H1 (cell line): ENCODE data around the gene TRIM9. TPM values are rescaled to one million over a fixed set of nuclear protein-coding genes. Genes with fewer than 3 reads are reported as not detected.

Experiments used
- CTBP2 ChIP-seq: IDR thresholded peaks from 2 replicates; pipeline ENCODE4 v1.7.0; 2011; ENCODE audit warnings: borderline replicate concordance, mild to moderate bottlenecking, moderate library complexity, mixed read lengths, low read length; ENCODE audit not compliant: insufficient read depth, insufficient read length
- CTCF ChIP-seq, 3 experiments: IDR thresholded peaks; 1 replicate in 2 of 3; 2 replicates in 1 of 3; pipeline versions ENCODE4 v1.5.1 to v1.6.1; 2011; ENCODE audit warnings: low read length in 3 of 3, mild to moderate bottlenecking in 3 of 3, inconsistent platforms in 2 of 3, low read depth in 1 of 3, moderate library complexity in 1 of 3; ENCODE audit not compliant: insufficient read depth in 1 of 3; ENCODE audit errors: control extremely low read depth in 1 of 3
- E2F6 ChIP-seq: IDR thresholded peaks from 2 replicates; pipeline ENCODE4 v1.6.1; 2012; ENCODE audit warnings: inconsistent platforms
- MAX ChIP-seq: IDR thresholded peaks from 2 replicates; pipeline ENCODE4 v1.6.1; 2012; ENCODE audit warnings: inconsistent platforms
- SUZ12 ChIP-seq: fragments of 200-600 bp; sonication (generic); IDR thresholded peaks from 2 replicates; pipeline ENCODE4 v1.6.1; 2012; ENCODE audit warnings: mild to moderate bottlenecking, inconsistent platforms, low read length, moderate library complexity, mixed read lengths
- TEAD4 ChIP-seq: IDR thresholded peaks from 2 replicates; pipeline ENCODE4 v1.6.1; 2012; ENCODE audit warnings: low read depth, low read length, inconsistent platforms, mixed read lengths
- USF2 ChIP-seq: IDR thresholded peaks from 2 replicates; pipeline ENCODE4 v1.6.1; 2011; ENCODE audit warnings: low read length, improper control_type of control experiment
- polyA plus RNA-seq, 7 experiments: library from polyadenylated mRNA; depleted of rRNA in 3 of 7; stranded (reverse) in 5 of 7; unstranded in 2 of 7; fragments of >200 nt in 5 of 7; fragments of 200-250 nt in 2 of 7; gene quantifications; 1 replicate in 5 of 7; 2 replicates in 1 of 7; 4 replicates in 1 of 7; pipeline versions ENCODE4 v1.2.1 to v1.2.3, GENCODE V29; 2011 to 2013; ENCODE audit warnings: missing spikeins in 2 of 7, mixed read lengths in 2 of 7
- total RNA-seq: library from RNA; stranded (reverse); fragmentation: NEBNext Ultra II Directional; extraction: Animal tissue kit (Norgen Biotek cat#: 25700); gene quantifications from 2 replicates; pipeline ENCODE4 v1.2.1, GENCODE V29; 2021

TRIM9 gene
- total and polyA plus RNA-seq, 2 of the 8 experiments (the other 6 are each of a cell fraction or from before 2014, with no cell fraction given), result 2.7 to 5.4 TPM

GRCh38 chr14:51093371-51094281 is 1.3 kb downstream of the TRIM9 start (continued):
- TF ChIP-seq MAX (peak; percentile 97), USF2 (0 out of 2 replicates have a peak, but pooled peaks have one; percentile 8), E2F6 (peak; percentile 92), SUZ12 (peak; percentile 80), CTBP2 (peak; percentile 75), CTCF (IDR thresholded peaks at IDR 0.05; ENCODE audit: control extremely low read depth in 1 of 3, insufficient read depth in 1 of 3, low read depth in 1 of 3, low read length in 3 of 3) (peak; percentile 31 to 60 (median 60)), TEAD4 (no peak)
